ENCODE data around the gene SMIM10L1. TPM values are rescaled to one million over a fixed set of nuclear protein-coding genes. Genes with fewer than 3 reads are reported as not detected.

Gene SMIM10L1
- polyA plus RNA-seq: 6.1 TPM

GRCh38 chr12:11171145-11171968, at the start of gene SMIM10L1:
Gene SMIM10L1 (plus strand): TSS chr12:11171194. CDS start chr12:11171357, 163 bp downstream.
- H3K4me3 Mint-ChIP-seq: peak within 1 kb of the TSS; percentile 95 to 100 (median 98)
- H3K9me3 Mint-ChIP-seq: no peaks in the 10 kb centered on the region
- H3K36me3 Mint-ChIP-seq: peaks cover 9% of the 10 kb centered on the region
- peaks cover 22 to 56% (median 45%) of the 10 kb centered on the region in 3 donors for H3K4me1 Mint-ChIP-seq
- no peaks in the 10 kb centered on the region for H3K27me3 Mint-ChIP-seq
- peak within 1 kb of the TSS; percentile 90 to 99 (median 91) for H3K27ac Mint-ChIP-seq

- Mint-ChIP-seq H3K9me3 (peaks cover 2 to 6% (median 3%) of the 10 kb centered on the region in 3 donors), H3K27ac (no peak overlapping the region), H3K4me1 (peaks cover 4 to 10% (median 8%) of the 10 kb centered on the region in 3 donors), H3K4me3 (no peak overlapping the region), H3K36me3 (peaks cover 14% of the 10 kb centered on the region), H3K27me3 (no peaks in the 10 kb centered on the region)
Measured at GRCh38 chr12:11130382-11130781, 40.6 kb upstream of the SMIM10L1 start.

GRCh38 chr12:11130999-11131398, 40.0 kb upstream of the SMIM10L1 start:
- no peaks in the 10 kb centered on the region for H3K27me3 Mint-ChIP-seq
- peaks cover 13% of the 10 kb centered on the region for H3K36me3 Mint-ChIP-seq
- H3K9me3 Mint-ChIP-seq: peaks cover 2 to 6% (median 3%) of the 10 kb centered on the region in 3 donors
- no peak overlapping the region for H3K27ac Mint-ChIP-seq
- H3K4me3 Mint-ChIP-seq: no peak overlapping the region
- peaks cover 4 to 11% (median 8%) of the 10 kb centered on the region in 3 donors for H3K4me1 Mint-ChIP-seq

- Mint-ChIP-seq H3K36me3 (peaks cover 12% of the 10 kb centered on the region), H3K27ac (peak overlapping the region in 1 of 3 donors; percentile 13)
Measured at GRCh38 chr12:11133162-11133561, 37.8 kb upstream of the SMIM10L1 start.

GRCh38 chr12:11133816-11134215, 37.2 kb upstream of the SMIM10L1 start:
- H3K27me3 Mint-ChIP-seq: no peaks in the 10 kb centered on the region
- H3K9me3 Mint-ChIP-seq: peaks cover 0 to 2% (median 0%) of the 10 kb centered on the region in 3 donors
- peak overlapping the region in 1 of 3 donors; percentile 13 for H3K27ac Mint-ChIP-seq
- H3K36me3 Mint-ChIP-seq: peaks cover 10% of the 10 kb centered on the region
- peak overlapping the region in 1 of 4 donors; percentile 29 for H3K4me3 Mint-ChIP-seq
- peaks cover 11 to 16% (median 12%) of the 10 kb centered on the region in 3 donors for H3K4me1 Mint-ChIP-seq

More at GRCh38 chr12:11133162-11133561, 37.8 kb upstream of the SMIM10L1 start:
- no peaks in the 10 kb centered on the region for H3K27me3 Mint-ChIP-seq
- peak overlapping the region in 1 of 4 donors; percentile 39 for H3K4me3 Mint-ChIP-seq
- peaks cover 0 to 3% (median 0%) of the 10 kb centered on the region in 3 donors for H3K9me3 Mint-ChIP-seq
- peaks cover 11 to 16% (median 12%) of the 10 kb centered on the region in 3 donors for H3K4me1 Mint-ChIP-seq

- H3K27ac Mint-ChIP-seq: peak within 1 kb of the TSS in 1 of 3 donors; percentile 13
- H3K27me3 Mint-ChIP-seq: no peaks in the 10 kb centered on the region
- H3K36me3 Mint-ChIP-seq: peaks cover 12% of the 10 kb centered on the region
- H3K9me3 Mint-ChIP-seq: no peaks in the 10 kb centered on the region
- peak within 1 kb of the TSS in 1 of 4 donors; percentile 29 for H3K4me3 Mint-ChIP-seq
- peaks cover 11 to 16% (median 12%) of the 10 kb centered on the region in 3 donors for H3K4me1 Mint-ChIP-seq
Measured at GRCh38 chr12:11134305-11134704, 36.7 kb upstream of the SMIM10L1 start, which contains the start of gene TAS2R30. Gene TAS2R30 (minus strand): TSS chr12:11134644. CDS start chr12:11134244, 400 bp downstream.

- Mint-ChIP-seq H3K36me3 (peaks cover 16% of the 10 kb centered on the region), H3K27ac (no peak overlapping the region), H3K4me3 (no peak overlapping the region), H3K4me1 (peaks cover 11 to 15% (median 15%) of the 10 kb centered on the region in 3 donors), H3K9me3 (peaks cover 0 to 4% (median 0%) of the 10 kb centered on the region in 3 donors), H3K27me3 (no peaks in the 10 kb centered on the region)
Measured at GRCh38 chr12:11136075-11136474, 34.9 kb upstream of the SMIM10L1 start.

GRCh38 chr12:11143352-11143751, 27.6 kb upstream of the SMIM10L1 start:
- Mint-ChIP-seq H3K4me1 (peaks cover 8 to 23% (median 9%) of the 10 kb centered on the region in 3 donors), H3K36me3 (peaks cover 19% of the 10 kb centered on the region), H3K27me3 (no peaks in the 10 kb centered on the region), H3K9me3 (peaks cover 0 to 6% (median 4%) of the 10 kb centered on the region in 3 donors), H3K27ac (no peak overlapping the region), H3K4me3 (peak overlapping the region in 1 of 4 donors; percentile 15)

GRCh38 chr12:11144297-11144696, 26.7 kb upstream of the SMIM10L1 start:
- H3K27ac Mint-ChIP-seq: no peak overlapping the region
- peaks cover 8 to 23% (median 9%) of the 10 kb centered on the region in 3 donors for H3K4me1 Mint-ChIP-seq
- peak overlapping the region in 1 of 4 donors; percentile 3 for H3K4me3 Mint-ChIP-seq
- peaks cover 0 to 6% (median 4%) of the 10 kb centered on the region in 3 donors for H3K9me3 Mint-ChIP-seq
- H3K27me3 Mint-ChIP-seq: no peaks in the 10 kb centered on the region
- peaks cover 16% of the 10 kb centered on the region for H3K36me3 Mint-ChIP-seq

GRCh38 chr12:11147420-11147819, 23.6 kb upstream of the SMIM10L1 start:
- Mint-ChIP-seq H3K36me3 (peaks cover 19% of the 10 kb centered on the region), H3K4me3 (peak overlapping the region in 1 of 4 donors; percentile 33), H3K9me3 (peaks cover 2 to 5% (median 4%) of the 10 kb centered on the region in 3 donors), H3K4me1 (peaks cover 3 to 16% (median 6%) of the 10 kb centered on the region in 3 donors), H3K27me3 (no peaks in the 10 kb centered on the region), H3K27ac (no peak overlapping the region)

- Mint-ChIP-seq H3K27me3 (no peaks in the 10 kb centered on the region), H3K9me3 (peaks cover 0 to 5% (median 0%) of the 10 kb centered on the region in 3 donors), H3K36me3 (peaks cover 15% of the 10 kb centered on the region), H3K4me1 (peaks cover 1 to 5% (median 1%) of the 10 kb centered on the region in 3 donors), H3K27ac (no peak overlapping the region), H3K4me3 (no peak overlapping the region)
Measured at GRCh38 chr12:11150832-11151231, 20.2 kb upstream of the SMIM10L1 start.

GRCh38 chr12:11152725-11153124, 18.3 kb upstream of the SMIM10L1 start:
- H3K27ac Mint-ChIP-seq: no peak overlapping the region
- H3K36me3 Mint-ChIP-seq: peaks cover 18% of the 10 kb centered on the region
- H3K4me3 Mint-ChIP-seq: no peak overlapping the region
- peaks cover 2 to 9% (median 3%) of the 10 kb centered on the region in 3 donors for H3K9me3 Mint-ChIP-seq
- no peaks in the 10 kb centered on the region for H3K27me3 Mint-ChIP-seq
- peaks cover 0 to 5% (median 4%) of the 10 kb centered on the region in 3 donors for H3K4me1 Mint-ChIP-seq

- peaks cover 22% of the 10 kb centered on the region for H3K36me3 Mint-ChIP-seq
- H3K27ac Mint-ChIP-seq: no peak overlapping the region
- H3K4me3 Mint-ChIP-seq: no peak overlapping the region
- H3K27me3 Mint-ChIP-seq: no peaks in the 10 kb centered on the region
- peaks cover 2 to 9% (median 3%) of the 10 kb centered on the region in 3 donors for H3K9me3 Mint-ChIP-seq
- peaks cover 2 to 13% (median 7%) of the 10 kb centered on the region in 3 donors for H3K4me1 Mint-ChIP-seq
Measured at GRCh38 chr12:11154400-11154925, 16.5 kb upstream of the SMIM10L1 start.

- H3K27me3 Mint-ChIP-seq: no peaks in the 10 kb centered on the region
- H3K4me1 Mint-ChIP-seq: peaks cover 10 to 34% (median 19%) of the 10 kb centered on the region in 3 donors
- H3K36me3 Mint-ChIP-seq: peaks cover 24% of the 10 kb centered on the region
- no peak overlapping the region for H3K4me3 Mint-ChIP-seq
- H3K27ac Mint-ChIP-seq: no peak overlapping the region
- peaks cover 2 to 4% (median 3%) of the 10 kb centered on the region in 3 donors for H3K9me3 Mint-ChIP-seq
Measured at GRCh38 chr12:11158885-11159444, 12.0 kb upstream of the SMIM10L1 start.

All from IgD-negative memory B cell (primary cell).